Cardiac fibroblast (primary cell): ENCODE results near the gene PANX2.

Source experiments
- DNase-seq, 2 donors: peaks; one replicate each; pipeline versions ENCODE4 v3.0.0 to v3.0.0-alpha.2; 2010; ENCODE audit warnings: low read depth in 2 of 2
- H3K4me3 ChIP-seq, 2 donors: replicated peaks in 1 of 2; 1 replicate in 1 of 2; 2 replicates in 1 of 2; pipeline ENCODE4 v1.5.1; 2011; ENCODE audit warnings: low read depth in 2 of 2, low read length in 2 of 2, mild to moderate bottlenecking in 2 of 2, moderate library complexity in 1 of 2
- TF ChIP-seq, protein P1 (sequence below): IDR thresholded peaks from one replicate; pipeline ENCODE4 v1.5.1; 2011; ENCODE audit warnings: low read depth, mild to moderate bottlenecking, low read length, inconsistent platforms

The PANX2 gene

DNA sequence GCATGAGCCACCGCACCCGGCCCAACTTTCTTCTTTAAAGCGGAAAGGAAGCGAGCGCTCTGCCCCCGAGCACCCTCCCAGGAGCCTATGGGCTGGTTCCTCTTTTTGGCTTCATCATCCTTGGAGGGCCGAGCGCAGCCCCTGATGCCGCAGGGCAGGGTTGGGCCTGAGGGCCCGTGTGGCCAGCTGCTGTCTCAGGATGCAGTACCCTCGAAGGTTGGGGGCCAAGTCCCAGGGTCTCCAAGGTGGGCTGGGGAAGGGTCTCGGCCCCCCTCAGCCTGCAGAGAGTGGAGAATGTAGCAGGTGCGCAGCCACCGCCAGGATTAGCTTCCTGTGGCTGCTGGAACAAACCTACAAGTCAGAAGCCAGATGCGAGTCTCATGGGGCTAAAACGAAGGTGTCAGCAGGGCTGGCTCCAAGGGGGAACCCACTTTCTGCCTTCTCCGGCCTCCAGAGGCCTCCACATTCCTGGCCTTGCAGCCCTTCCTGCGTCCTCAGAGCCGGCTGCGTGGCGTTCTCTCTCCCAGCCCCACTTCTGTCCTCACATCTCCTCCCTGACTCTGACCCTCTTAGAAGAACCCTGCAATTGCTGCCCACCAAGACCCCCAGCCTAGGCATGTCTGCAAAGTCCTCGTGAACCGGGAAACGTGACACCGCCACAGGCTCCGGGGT, 2.9 kb downstream of the PANX2 start:
- TF ChIP-seq, protein P1, sequence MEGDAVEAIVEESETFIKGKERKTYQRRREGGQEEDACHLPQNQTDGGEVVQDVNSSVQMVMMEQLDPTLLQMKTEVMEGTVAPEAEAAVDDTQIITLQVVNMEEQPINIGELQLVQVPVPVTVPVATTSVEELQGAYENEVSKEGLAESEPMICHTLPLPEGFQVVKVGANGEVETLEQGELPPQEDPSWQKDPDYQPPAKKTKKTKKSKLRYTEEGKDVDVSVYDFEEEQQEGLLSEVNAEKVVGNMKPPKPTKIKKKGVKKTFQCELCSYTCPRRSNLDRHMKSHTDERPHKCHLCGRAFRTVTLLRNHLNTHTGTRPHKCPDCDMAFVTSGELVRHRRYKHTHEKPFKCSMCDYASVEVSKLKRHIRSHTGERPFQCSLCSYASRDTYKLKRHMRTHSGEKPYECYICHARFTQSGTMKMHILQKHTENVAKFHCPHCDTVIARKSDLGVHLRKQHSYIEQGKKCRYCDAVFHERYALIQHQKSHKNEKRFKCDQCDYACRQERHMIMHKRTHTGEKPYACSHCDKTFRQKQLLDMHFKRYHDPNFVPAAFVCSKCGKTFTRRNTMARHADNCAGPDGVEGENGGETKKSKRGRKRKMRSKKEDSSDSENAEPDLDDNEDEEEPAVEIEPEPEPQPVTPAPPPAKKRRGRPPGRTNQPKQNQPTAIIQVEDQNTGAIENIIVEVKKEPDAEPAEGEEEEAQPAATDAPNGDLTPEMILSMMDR: no peak
- H3K4me3 ChIP-seq: no peak overlapping the region
- no peak for DNase-seq

GRCh38 chr22:50173983-50174355, 3.4 kb downstream of the PANX2 start:
- TF ChIP-seq, protein P1: no peak
- H3K4me3 ChIP-seq: no peak overlapping the region
- DNase-seq: no peak

GRCh38 chr22:50174382-50175190, 4.1 kb downstream of the PANX2 start:
- no peak overlapping the region for H3K4me3 ChIP-seq
- TF ChIP-seq, protein P1: no peak
- no peak for DNase-seq

DNA sequence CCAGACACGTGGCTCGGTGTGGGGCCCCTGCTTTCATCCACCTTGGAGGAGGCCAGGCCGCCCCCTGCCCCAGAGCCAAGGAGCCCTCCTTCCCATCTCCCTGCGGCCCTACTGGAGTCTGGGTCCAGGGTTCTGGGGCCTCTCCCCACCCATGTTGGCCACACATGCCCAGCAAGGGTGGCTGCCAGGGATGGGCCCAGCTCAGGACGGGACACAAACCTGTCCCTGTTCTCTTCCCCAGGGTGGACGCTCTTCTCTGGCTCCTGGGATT, 4.6 kb downstream of the PANX2 start:
- H3K4me3 ChIP-seq: no peak overlapping the region
- TF ChIP-seq, protein P1: no peak
- DNase-seq: no peak

GRCh38 chr22:50175921-50176849, 5.7 kb downstream of the PANX2 start:
- TF ChIP-seq, protein P1: no peak
- H3K4me3 ChIP-seq: no peak overlapping the region
- no peak for DNase-seq

DNA sequence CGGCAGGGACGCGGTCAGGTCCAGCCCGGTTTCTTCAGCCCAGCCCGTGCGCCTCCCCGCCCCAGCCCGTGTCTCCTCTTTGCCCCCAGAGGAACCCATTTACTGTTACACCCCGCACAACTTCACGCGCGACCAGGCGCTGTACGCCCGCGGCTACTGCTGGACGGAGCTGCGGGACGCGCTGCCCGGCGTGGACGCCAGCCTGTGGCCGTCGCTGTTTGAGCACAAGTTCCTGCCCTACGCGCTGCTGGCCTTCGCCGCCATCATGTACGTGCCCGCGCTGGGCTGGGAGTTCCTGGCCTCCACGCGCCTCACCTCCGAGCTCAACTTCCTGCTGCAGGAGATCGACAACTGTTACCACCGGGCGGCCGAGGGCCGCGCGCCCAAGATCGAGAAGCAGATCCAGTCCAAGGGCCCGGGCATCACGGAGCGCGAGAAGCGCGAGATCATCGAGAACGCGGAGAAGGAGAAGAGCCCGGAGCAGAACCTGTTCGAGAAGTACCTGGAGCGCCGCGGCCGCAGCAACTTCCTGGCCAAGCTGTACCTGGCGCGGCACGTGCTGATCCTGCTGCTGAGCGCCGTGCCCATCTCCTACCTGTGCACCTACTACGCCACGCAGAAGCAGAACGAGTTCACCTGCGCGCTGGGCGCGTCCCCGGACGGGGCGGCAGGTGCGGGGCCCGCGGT, 6.5 kb downstream of the PANX2 start:
- TF ChIP-seq, protein P1: no peak
- DNase-seq: no peak
- no peak overlapping the region for H3K4me3 ChIP-seq
